CD1c-positive myeloid dendritic cell (primary cell): Measurements from ENCODE around the gene RNASE4.
A peak's percentile ranks its signal among the peaks of the same experiment; 100 is the strongest.

Experiments used
- DNase-seq: peaks from one replicate; pipeline ENCODE4 v3.0.0-alpha.2; 2016; ENCODE audit errors: extremely low spot score

RNASE4 gene

GRCh38 chr14:20745571-20746358 is 61.4 kb downstream of the RNASE4 start, which contains the start of gene EDDM3A:
TSS of gene EDDM3A (plus strand) at chr14:20745887. CDS start at chr14:20747581, 1,694 bp downstream.
- DNase-seq: no peak

DNA sequence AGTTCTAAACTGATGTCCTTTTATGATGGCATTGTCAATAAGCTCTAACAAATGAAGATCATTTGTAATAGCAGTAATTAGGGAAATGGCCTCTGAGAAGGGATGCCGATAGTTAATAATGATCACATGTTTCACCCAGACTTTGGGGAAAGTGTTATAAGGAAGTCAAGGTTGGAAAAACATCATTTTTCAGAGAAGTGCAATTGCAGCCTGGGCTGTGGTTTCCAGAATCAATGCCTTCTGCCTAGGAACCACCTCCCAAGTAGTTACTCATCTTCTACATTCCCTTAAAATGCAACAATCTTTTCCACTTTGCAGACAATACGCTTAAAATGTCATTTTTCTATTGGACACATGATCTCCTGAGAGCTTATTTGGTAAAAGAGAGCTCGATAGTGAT is 62.2 kb downstream of the RNASE4 start:
- DNase-seq: peak; percentile 23

GRCh38 chr14:20748439-20748838 is 64.1 kb downstream of the RNASE4 start:
- DNase-seq: no peak

GRCh38 chr14:20750194-20750593 is 65.8 kb downstream of the RNASE4 start:
- no peak for DNase-seq
